HG03575 (cell line): ENCODE measurements around the gene WDR7.
"Not testable (repeated sequence)": the region's sequence is repeated elsewhere in the genome, so short reads cannot be mapped to it uniquely, and the experiment has no call there.

Experiments used
- ATAC-seq: cut with Tn5 transposase; IDR thresholded peaks from one replicate; pipeline ENCODE4 v1.9.1; 2021; ENCODE audit not compliant: unreplicated experiment, insufficient number of reproducible peaks, low FRiP score; ENCODE audit errors: extremely low read depth

Gene WDR7

DNA sequence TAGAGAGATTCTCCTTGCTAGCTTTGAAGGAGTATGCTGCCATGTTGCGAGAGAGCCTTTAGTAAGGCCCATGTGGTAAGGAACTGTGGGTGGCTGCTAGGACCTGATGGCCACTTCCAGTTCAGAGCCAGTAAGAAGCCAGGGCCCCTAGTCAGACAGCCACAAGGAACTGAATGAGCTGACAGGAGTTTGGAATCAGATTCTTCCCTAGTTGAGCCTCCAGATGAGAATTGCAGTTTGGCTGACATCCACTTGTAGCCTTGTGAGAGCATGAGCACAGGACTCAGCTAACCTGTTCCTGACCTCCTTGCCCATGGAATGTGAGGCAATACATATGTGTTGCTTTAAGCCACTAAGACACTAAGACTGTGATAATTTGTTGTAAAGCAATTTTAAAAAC lies 1.2 kb upstream of the WDR7 start:
- ATAC-seq = no peak

DNA sequence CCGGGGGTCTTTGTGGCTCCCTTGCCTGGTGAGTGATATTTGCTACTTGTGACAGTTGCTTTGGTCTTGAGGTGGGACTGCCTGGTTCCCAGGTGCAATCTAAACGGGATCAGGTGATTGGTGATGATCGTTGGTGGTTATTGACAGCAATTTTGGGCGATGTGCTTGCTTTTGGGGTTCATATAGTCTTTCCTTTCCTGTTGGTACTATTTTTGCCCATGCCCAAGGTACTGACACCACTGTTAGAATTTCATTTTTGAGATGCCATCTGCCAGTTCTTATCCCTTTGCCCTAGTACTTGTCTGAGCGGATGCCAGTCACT lies 573 bp downstream of the WDR7 start:
- no peak for ATAC-seq

DNA sequence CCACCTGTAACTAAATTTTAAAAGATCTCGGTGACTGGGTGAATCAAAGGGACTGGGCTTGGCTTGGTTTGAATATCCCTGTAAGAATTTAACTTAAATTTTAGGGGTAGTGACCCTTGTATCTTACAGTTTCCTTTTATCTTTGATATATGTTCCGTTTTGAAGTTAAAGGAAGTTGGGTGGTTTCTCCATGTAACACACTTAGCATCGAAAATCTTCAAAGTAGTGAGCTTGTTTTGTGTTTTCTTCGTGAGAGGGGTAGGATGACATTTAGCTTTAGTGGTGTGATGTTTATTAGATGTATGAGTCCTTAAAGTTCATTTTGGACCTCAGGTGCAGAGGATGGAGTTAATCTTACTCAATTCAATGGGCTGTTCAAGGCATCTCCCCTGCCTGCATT lies 1.6 kb downstream of the WDR7 start:
- ATAC-seq = no peak

DNA sequence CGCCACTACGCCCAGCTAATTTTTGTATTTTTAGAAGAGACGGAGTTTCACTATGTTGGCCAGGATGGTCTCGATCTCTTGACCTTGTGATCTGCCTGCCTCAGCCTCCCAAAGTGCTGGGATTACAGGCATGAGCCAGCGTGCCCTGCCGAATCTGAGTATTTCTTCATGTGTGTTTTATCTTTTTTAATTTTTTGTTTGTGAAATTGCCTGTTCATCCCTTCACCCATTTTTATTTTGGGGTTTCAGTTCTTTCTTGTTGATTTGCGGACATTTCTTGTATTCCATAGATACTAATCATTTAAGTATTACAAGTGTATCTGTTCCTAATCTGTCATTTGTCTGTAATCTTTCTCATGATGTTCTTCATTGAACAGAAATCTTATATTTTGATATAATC lies 3.1 kb downstream of the WDR7 start:
- ATAC-seq = not testable (repeated sequence)

DNA sequence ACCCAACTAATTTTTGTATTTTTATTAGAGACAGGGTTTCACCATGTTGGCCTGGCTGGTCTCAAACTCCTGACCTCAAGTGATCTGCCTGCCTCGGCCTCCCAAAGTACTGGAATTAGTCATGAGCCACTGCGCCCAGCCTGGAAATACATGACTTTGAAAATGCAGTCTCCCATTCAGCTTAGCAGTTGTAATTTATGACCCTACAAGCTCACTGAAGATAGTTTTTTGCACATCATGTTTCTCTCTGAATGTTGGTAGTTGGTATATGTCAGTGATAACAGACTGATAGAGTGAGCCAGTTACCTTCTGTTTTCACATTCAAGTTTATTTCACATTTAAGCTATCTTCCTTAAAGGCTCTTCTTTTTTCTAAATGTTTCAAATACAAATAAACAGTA lies 7.1 kb downstream of the WDR7 start:
- ATAC-seq = no peak

DNA sequence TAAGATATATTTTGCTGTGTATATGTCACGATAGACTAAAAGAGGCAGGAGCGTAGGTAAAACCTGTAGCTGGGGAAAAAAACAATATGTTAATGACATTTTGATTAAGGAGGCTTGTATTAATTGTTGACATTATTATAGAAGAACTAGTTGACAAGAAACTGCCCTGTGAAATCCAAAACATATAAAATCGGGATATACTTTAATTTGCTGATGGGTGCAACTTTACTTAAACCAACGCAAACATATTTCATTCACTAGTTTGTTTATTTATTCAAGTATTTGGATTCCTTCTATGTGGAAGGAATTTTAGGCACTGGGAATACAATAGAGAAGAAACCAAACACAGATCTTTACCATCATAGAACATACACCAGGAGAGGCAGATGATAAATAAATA lies 8.0 kb downstream of the WDR7 start:
- ATAC-seq = no peak

DNA sequence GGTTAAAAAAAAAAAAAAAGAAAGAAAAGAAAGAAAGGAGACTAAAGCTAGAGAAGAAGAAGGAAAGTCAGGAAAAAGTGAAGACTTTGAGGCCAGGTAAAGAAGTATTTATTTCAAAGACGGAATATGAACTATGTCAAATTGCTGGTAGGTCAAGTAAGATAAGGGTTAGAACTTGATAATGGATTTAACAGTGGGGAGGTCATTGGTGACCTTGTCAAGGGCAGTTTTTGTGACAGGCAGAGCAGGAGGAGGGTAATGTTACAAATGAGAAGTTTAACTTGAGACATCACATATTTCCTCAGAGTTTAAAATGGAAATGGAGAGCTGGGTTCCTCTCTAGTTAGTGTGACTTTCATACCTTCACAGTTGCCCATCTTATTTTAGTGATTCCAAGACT lies 9.5 kb downstream of the WDR7 start:
- ATAC-seq = no peak

DNA sequence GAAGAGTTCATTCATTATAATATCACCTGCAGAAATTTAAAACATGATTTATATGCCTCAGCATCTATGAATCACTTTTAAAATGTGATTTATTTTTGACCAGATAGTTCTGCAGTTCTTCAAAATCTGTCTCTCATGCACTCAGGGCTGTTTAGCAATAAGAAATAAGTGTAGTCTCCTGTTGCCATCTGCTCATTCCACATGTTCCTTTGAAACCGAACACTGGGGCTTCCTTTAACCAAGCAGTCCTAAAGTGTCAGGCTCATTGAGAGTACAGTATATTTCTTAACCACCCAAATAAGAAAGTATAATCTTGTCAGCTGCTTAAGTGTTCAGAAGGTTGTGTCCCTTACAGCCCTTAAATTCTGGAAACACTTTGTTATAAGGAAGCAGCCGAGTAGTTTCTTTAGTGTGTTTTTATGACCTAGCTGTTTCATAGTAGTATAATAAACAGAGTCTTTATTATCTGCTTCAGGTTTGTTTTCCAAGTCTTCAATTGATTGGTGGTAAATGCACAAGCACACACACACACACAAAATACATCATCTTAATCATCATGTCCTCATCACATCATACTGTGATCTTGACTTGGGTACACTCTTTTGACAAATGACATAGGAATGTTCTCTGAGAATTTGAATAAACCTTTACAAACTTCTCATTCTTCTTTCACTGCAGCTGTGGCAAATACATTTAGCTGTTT lies 10.4 kb downstream of the WDR7 start:
- no peak for ATAC-seq

DNA sequence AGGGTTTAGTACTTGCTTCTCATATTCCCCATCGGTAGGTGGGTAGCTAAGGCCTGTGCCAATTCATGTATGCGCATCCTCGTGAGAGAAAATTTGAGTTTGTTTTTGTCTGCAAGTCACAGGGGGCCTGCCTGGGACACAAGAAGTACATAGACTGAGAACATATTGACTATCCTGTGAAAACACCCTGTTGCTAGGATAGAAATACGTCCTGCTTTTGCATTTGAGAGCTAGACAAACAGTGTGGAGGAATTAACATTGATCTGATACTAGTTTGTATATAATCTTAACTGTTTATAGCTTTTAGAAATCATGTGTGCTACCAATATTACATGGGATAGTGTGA lies 10.9 kb downstream of the WDR7 start:
- no peak for ATAC-seq

DNA sequence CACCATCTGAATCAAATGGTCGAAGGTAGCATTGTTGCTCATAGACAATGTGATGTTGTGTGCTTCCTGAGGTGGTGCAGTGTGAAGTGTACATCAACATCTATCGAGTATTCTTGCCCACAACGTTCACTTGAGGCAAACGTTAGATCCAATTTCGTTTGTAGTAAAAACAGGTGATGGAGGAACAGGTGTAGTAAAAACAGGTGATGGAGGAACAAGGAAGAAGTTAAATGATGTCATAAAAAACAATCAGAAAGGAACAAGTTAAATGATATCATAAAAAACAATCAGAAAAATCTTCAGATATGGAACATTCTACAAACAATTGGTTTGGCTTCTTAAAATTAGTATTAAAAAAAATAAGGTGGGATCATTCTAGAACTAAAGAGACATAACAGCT lies 11.3 kb downstream of the WDR7 start:
- no peak for ATAC-seq

DNA sequence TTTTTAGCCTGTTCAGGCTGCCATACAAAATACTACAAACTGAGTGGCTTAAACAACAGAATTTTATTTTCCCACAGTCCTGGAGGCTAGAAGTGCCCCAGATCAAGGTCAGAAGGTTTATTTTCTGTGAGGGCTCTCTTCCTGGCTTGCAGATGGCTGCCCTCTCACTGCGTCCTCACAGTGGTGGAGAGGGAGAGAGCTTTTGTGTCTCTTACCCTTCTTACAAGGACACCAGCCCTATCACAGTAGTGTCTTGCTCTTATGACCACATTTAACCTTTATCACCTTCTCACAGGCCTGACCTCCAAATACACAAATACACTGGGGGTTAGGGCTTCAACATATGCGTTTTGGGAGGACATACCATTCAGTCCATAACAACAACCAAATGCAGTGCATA lies 11.7 kb downstream of the WDR7 start:
- no peak for ATAC-seq

DNA sequence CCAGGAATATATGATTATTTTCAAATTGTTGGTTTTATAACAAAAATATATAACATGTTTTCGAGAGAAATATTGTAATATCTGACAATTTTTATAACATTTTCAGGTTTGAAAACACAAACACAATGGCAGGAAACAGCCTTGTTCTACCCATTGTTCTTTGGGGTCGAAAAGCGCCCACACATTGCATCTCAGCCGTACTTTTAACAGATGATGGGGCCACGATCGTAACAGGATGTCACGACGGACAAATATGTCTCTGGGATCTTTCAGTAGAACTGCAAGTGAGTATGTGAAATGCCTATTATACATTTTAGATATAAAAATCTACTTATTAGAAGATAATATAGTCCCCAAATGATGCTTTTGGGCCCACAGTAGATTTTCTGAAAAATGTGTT lies 21.2 kb downstream of the WDR7 start:
- ATAC-seq = no peak

DNA sequence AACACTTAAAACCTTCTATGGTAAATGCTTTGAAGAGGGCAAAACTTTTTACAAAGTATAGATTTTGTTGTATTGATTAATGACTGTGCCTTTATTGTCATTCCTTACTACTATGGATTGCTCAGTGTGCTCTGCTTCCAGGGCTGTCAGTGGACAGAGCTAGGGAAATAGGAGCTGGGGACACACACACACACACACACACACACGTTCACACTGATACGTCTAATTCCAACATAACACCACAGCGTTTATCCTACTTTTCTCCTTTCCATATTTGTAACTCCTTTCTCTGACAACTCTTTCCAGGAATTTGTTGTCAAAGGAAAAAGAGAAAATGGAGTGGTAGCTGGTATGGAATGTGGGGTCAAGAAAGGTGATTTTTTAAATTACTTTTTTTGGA lies 21.8 kb downstream of the WDR7 start:
- ATAC-seq = no peak

DNA sequence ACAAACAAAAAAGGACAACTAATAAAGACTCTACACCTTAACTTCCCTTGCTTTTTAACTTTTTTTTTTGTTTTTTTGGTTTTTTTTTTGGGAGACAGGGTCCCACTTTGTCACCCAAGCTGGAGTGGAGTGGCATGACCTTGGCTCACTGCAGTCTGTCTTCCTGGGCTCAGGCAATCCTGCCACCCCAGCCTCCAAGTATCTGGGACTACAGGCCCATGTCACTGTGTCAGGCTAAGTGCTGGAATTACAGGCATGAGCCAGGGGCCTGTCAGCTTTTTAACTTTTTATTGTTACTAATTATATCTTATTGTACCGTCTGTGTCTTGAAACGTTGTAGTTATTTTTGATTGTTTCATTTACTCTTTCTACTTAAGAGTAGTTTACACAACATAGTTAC lies 25.5 kb downstream of the WDR7 start:
- ATAC-seq = no peak

DNA sequence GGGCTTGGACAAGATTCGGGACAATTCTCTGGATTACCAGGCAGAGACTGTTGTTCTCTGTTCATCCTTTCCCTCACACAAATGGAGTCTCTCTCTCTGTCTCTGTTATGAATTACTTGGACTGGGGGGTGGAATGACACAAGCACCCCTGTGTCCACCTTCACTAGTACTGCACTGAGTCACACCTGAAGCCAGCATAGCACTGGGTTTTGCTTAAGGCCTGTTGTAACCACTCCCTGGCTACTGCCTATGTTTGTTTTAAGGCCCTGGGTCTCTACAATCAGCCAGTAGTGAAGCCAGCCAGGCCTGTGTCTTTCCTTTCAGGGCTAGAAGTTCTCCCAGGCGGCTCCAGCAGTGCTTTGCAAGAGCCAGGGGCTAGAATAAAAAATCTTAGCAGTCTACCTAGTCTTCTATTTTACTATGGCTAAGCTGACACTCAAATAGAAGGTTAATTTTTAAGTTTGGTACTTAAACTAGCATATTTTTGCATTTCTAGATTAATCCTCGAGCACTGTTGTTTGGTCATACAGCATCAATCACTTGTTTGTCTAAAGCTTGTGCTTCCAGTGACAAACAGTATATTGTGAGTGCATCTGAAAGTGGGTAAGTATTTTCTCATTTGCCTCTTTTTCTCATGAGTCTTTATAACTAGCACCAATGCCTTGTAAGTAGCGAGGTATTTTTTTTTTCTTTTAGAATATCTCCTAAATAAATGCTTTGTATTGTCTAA lies 27.8 kb downstream of the WDR7 start:
- no peak for ATAC-seq

DNA sequence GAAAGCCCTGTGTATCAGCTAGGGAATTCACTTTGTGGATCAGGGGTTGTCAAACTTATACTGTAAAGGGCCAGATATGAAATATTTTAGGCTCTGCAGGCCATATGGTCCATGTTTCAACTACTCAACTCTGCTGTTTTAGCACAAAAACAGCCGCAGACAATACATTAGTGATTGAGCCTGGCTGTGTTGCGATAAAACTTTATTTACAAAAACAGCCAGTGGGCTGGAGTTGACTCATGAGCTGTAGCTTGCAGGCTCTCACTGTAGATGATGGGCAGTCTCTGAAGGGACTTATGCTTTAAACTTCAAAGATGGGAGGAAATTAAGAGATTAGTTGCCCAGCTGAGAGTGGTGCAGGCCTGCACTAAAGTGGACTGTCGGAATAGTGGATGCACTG lies 33.1 kb downstream of the WDR7 start:
- ATAC-seq = no peak

DNA sequence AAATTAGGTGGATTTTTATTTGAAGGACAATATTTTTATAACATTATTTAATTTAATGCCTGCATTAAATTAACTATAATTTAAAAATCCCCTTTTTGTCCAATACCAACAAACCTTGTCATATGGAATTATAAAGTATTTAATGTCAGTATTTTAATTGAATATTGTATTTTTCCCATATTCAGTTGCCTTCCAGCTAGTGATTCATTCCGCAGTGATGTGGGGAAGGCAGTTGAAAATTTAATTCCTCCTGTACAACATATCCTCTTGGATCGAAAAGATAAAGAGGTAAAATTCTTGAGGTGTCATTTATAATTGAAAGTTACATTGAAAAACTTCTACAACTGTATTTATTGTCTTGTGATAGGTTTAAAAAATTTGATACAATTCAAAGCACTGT lies 40.4 kb downstream of the WDR7 start:
- ATAC-seq = no peak

DNA sequence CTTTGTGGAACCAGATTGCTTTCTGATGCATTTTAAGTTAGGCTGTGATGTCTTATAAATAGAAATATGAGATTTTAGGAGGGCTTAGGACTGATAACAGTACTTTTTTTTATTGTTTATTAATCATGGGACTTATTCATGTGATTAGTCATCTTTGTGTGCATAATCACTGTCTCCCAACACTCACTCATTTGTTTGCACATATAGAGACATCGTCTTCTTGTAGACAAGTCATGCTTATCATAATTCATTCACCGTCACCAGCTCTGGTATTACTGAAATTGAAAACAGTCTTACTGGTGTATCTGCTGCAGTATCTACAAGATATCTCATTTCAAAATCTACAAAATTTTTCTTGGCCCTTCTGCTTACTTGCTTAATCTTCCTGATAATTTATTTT lies 45.8 kb downstream of the WDR7 start:
- ATAC-seq = no peak

DNA sequence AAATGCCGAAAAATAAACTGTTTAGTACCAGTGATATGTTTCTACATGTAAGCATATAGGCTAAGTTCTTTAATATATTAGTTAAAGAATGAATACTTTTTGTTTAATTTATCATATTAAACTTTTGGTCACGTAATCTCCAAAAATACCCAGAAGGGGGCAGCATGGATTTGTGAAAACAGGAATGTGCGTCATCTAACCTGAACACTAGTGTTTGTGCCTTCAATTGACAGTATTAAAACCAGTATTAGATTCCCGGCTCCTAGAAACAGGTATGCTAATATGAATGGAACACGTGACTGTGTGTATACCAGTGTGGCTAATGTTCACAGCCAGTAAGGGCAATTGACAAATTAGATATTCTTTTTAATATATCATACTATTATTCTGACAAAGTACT lies 51.8 kb downstream of the WDR7 start:
- no peak for ATAC-seq

DNA sequence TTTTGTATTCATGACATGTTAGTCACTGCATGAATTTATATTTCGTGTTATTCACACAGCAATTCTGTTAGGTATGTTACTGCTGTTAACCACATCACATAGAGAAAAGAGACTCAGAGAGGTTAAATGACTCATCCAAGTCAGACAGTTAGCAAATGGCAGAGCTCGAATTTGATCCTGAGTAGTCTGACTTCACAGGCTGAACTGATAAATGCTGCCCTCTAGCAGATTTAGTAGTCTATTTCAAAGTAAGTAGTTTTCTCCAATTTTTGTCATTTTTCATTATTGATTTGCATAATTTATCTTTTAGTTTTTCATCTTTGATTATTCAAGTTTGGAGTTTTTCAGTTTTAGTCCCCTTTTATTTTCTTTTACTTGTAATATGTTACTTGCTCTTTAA lies 58.3 kb downstream of the WDR7 start:
- peak; percentile 95 for ATAC-seq
